ENCODE results near the gene MRPL49.

Gene MRPL49

DNA sequence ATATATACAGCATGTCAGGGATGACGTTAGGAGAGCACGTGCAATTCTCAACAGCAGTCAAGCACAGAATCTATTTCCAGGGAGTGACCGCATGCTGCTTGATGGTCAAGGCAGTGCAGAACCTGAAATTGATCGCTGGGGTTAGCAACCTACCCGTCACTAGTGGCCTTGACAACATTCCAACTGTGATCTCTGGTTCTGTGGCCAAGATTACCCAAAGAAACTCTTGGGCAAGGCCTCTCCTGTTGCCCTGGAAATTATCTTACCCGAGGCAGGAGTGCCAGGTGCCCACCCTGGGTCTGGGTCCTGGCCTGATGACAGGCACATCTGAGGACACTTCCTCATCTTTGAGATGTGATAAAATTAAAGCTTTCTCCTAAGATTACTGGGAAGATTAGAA is 8.3 kb upstream of the MRPL49 start:
- in situ Hi-C loops (cut with HindIII; ENCODE audit: low pct_ligation_motif_present, low sequenced_read_pairs) = no loop called here
- Histone ChIP-seq H3K4me3 (ENCODE audit: low read depth, low read length) (no peak overlapping the region), H3K27me3 (replicated peaks) (no peaks in the 10 kb centered on the region), H3K27ac (no peak overlapping the region), H3K36me3 (replicated peaks) (peaks cover 19% of the 10 kb centered on the region)
- TF ChIP-seq, protein P1, sequence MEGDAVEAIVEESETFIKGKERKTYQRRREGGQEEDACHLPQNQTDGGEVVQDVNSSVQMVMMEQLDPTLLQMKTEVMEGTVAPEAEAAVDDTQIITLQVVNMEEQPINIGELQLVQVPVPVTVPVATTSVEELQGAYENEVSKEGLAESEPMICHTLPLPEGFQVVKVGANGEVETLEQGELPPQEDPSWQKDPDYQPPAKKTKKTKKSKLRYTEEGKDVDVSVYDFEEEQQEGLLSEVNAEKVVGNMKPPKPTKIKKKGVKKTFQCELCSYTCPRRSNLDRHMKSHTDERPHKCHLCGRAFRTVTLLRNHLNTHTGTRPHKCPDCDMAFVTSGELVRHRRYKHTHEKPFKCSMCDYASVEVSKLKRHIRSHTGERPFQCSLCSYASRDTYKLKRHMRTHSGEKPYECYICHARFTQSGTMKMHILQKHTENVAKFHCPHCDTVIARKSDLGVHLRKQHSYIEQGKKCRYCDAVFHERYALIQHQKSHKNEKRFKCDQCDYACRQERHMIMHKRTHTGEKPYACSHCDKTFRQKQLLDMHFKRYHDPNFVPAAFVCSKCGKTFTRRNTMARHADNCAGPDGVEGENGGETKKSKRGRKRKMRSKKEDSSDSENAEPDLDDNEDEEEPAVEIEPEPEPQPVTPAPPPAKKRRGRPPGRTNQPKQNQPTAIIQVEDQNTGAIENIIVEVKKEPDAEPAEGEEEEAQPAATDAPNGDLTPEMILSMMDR (IDR thresholded peaks at IDR 0.05; ENCODE audit: low read depth, low read length, missing control alignments) = no peak
- no peak for DNase-seq

DNA sequence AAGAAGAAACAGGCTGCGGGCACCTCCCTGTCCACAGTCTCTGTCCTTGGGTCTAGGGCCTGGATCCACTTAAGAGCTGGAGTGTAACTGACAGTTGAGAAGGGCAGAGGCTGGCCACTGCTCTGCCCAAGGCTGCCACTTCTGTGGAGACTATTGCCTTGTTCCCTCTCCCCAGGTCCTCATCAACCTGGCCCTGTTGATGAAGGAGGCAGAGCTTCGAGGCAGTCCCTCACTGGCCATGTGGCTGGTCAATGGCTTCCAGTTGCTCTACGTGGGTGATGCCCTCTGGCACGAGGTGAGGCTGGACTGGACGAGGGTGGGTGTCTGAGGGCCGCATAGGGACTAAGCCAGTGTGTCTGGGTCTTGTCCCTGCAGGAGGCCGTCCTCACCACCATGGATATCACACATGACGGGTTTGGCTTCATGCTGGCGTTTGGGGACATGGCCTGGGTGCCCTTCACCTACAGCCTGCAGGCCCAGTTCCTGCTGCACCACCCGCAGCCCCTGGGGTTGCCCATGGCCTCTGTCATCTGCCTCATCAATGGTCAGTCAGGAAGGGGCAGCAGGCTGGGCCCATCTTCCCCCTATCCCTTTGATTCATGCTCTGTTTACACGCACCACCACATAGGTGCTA is 7.5 kb upstream of the MRPL49 start:
- DNase-seq = no peak
- H3K4me3 ChIP-seq (ENCODE audit: low read depth, low read length) = no peak overlapping the region
- peaks cover 24% of the 10 kb centered on the region for H3K36me3 ChIP-seq (replicated peaks)
- H3K27me3 ChIP-seq (replicated peaks) = no peaks in the 10 kb centered on the region
- in situ Hi-C loops (cut with HindIII; ENCODE audit: low pct_ligation_motif_present, low sequenced_read_pairs) = no loop called here
- H3K27ac ChIP-seq = no peak overlapping the region
- TF ChIP-seq, protein P1 (IDR thresholded peaks at IDR 0.05; ENCODE audit: low read depth, low read length, missing control alignments) = no peak

- in situ Hi-C loops (cut with HindIII; ENCODE audit: low pct_ligation_motif_present, low sequenced_read_pairs) = no loop called here
- TF ChIP-seq, protein P1 (IDR thresholded peaks at IDR 0.05; ENCODE audit: low read depth, low read length, missing control alignments) = no peak
- no peak overlapping the region for H3K27ac ChIP-seq
- no peak for DNase-seq
- H3K27me3 ChIP-seq (replicated peaks) = no peaks in the 10 kb centered on the region
- H3K4me3 ChIP-seq (ENCODE audit: low read depth, low read length) = no peak overlapping the region
- peaks cover 33% of the 10 kb centered on the region for H3K36me3 ChIP-seq (replicated peaks)
Observed at GRCh38 chr11:65115361-65116082, 6.6 kb upstream of the MRPL49 start.

DNA sequence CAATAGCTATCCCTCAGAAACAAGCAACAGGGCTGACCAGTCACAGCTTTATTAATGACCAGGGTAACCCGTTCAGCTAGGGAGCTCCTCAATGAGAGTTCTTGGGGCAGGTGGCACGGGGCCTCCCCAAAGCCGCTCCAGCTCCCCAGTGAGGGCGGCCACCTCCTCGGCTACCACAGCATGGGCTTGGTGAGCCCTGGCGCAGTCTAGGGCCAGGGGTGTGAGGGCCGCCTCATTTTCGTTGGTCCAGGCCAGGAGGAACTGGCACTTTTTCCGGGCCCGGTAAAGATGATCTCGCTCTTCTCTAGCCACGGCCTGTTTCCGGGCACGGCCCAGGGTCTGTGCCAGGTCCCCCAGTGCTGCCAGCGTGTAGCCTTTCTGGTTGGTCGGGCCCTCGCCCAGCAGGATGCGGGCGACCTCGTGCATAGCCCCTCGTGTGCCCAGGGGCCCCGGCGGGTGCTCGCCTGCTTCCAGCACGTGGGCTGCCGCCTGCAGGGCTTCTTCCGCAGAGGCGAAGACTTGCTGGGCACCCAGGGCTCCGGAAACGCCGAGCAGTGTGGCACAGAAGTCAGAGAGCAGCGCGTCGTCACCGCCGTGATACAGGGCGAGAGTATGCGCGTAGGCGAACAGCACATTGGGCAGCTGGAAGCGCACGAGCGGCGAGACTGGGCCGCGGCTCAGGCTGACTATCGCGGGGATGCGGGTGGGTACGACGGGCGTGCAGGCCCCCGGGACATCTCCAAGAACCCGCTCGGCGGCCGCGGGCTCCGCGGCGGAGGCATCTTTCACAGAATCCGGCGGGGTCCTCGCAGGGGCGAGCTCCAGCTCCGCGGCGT is 5.5 kb upstream of the MRPL49 start:
- Histone ChIP-seq H3K4me3 (ENCODE audit: low read depth, low read length) (peak overlapping the region; percentile 87), H3K36me3 (replicated peaks) (peaks cover 38% of the 10 kb centered on the region), H3K27ac (peak overlapping the region; percentile 85), H3K27me3 (replicated peaks) (no peaks in the 10 kb centered on the region)
- TF ChIP-seq, protein P1 (IDR thresholded peaks at IDR 0.05; ENCODE audit: low read depth, low read length, missing control alignments) = no peak
- in situ Hi-C loops (cut with HindIII; ENCODE audit: low pct_ligation_motif_present, low sequenced_read_pairs) = no loop called here
- no peak for DNase-seq

DNA sequence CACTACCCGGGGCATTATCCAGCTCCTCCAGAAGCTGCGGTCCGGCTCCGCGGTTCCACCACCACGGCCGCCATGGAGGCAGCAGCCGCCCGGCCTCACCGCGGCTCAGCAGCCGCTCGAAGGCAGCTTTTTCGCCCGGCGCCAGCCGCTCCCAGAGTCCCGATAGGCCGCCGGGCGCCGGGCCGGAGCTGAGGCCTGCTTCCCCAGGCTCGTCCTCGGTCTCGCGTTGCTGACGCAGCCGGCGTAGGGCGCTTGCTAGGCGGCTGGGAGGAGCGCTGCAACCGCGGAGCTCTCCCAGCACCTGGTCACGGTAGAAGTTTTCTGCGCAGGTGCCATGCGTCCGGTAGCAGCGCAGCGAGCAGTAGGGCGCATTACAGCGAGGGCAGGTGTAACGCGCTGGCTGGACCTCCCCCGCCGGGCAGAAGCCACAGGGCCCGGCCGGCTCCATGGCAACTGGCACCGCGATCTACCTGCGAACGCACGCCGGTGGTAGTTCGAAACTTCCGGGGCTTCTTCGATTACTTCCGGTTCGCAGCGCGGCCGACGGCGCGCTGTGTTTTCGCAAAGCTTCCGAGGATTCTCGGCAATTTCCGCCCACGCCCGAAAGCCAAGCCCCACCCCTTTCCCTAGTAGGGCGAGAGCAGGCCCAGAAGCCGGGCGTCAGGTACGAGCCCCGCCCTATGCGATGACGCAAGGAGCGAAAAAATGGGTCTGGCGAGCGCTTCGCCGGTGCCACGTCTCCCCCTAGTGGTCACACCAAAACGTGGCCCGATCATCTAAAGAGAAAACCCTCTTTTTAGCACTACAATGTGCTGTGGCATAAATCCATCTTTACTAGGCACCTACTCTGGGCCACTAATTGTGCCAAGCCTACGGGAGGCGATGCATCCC is 4.7 kb upstream of the MRPL49 start, which contains the start of gene ZNHIT2:
TSS of gene ZNHIT2 (minus strand) at position 496 of the 891 bp plus-strand sequence. CDS start at position 448, 48 bp downstream.
- Histone ChIP-seq H3K36me3 (replicated peaks) (peaks cover 38% of the 10 kb centered on the region), H3K4me3 (ENCODE audit: low read depth, low read length) (peak within 1 kb of the TSS; percentile 87), H3K27me3 (replicated peaks) (no peaks in the 10 kb centered on the region), H3K27ac (peak within 1 kb of the TSS; percentile 85)
- in situ Hi-C loops (cut with HindIII; ENCODE audit: low pct_ligation_motif_present, low sequenced_read_pairs) = no loop called here
- TF ChIP-seq, protein P1 (IDR thresholded peaks at IDR 0.05; ENCODE audit: low read depth, low read length, missing control alignments) = peak; percentile 92
- peak; percentile 98 for DNase-seq

All from brain microvascular endothelial cell (primary cell).